ENCODE results near the gene PPFIA1. TPM values are rescaled to one million over a fixed set of nuclear protein-coding genes. Genes with fewer than 3 reads are reported as not detected.

The PPFIA1 gene
- 37.8 TPM for total RNA-seq

DNA sequence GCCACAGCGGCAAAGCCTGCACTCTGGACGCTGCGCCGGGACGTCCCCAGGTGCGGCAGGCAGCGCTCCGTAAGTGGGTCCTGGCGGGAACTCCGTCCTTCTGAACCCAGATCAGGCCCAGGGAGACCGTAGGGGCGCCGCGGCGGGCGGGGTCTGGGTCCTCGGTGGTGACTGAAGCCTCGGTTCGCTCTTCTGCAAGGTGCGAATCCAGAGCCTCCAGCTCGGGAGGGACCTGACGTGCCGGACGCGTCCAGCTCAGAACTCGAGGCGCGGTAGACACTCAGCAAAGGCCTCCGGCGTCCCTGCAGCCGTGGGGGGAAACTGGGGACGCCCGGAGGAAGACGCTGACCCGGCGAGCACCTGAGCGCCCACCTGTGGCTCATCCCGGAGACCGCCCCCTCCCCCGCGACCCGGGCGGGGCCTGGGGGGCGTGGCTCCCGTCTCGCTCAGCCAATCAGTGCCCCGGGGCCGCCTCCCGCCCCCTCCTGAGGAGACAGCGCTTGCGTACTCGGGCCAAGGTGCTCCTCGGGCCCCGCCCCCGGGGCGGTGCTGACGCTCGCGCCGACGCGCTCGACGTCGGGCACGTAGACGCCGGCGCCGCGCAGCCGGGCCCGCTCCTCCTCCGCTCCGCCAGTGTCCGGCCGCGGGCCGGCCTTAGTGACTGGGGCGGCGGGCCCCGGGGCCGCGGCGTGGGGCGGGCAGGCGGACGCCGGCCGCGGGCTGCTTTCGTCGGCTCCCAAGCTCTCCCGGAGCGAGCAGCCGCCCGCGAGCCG, at the start of gene PPFIA1:
TSS of gene PPFIA1 (plus strand) at position 587 of the 773 bp plus-strand sequence. CDS start 1,483 bp downstream, outside the sequence.

GRCh38 chr11:70397983-70398833, 127.7 kb downstream of the PPFIA1 start, which contains the start of gene CTTN:
Gene CTTN (plus strand): TSS chr11:70398529. CDS start chr11:70407298, 8,769 bp downstream.

Small RNAs within 50 kb of the gene (small RNA-seq; reads per million reads assigned to genes)
- gene MIR548K, result 11.2 reads per million, percentile 94 among the genes with 10 or more reads in this experiment

Other genes with a start within 250 kb of the PPFIA1 start
- gene ANO1, start 192.4 kb upstream of the PPFIA1 start, total RNA-seq, result 0.23 TPM
- gene FADD, start 67.4 kb upstream of the PPFIA1 start, total RNA-seq, result 20.1 TPM
- gene CTTN, start 127.8 kb downstream of the PPFIA1 start, total RNA-seq, result 101 TPM